ENCODE results near the gene CILP2.

DNA sequence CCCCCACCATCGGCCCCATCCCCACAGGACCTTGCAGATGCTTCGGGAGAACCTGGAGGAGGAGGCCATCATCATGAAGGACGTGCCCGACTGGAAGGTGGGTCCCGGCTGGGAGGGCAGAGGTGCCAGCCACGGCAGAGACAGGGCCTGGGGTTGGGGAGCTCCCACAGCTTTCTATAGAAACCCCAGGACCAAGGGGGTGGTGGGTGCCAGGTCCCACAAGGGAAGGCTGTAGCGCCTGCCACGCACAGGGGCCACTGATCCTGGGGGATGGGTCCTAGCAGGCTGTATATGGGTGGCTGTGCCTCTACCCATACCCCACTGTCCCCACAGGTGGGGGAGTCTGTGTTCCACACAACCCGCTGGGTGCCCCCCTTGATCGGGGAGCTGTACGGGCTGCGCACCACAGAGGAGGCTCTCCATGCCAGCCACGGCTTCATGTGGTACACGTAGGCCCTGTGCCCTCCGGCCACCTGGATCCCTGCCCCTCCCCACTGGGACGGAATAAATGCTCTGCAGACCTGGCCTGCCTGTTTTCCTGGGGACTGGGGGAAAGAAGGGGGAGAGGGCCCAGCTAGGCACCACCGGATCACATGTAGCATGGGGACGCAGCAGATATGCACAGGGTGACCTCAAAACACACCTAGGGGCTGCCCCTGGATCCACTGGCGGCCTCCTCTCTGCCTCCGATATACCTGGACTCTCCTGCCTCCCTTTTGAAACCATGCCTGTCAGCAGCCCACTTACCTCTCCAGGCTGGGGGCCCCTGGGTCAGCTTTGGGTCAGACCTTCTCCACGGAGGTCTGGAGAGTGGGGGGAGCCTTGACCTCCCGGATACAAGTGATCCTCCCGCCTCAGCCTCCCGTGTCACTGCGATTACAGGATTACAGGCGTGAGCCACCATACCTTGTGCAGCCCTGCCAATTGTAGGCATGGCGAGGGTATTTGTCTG lies 10.1 kb upstream of the CILP2 start:
- TF ChIP-seq CTCF (IDR thresholded peaks at IDR 0.05): no peak
- TF ChIP-seq POLR2A (IDR thresholded peaks at IDR 0.05): no peak

Data from lower leg skin (tissue), 3 donors.